AG04450 (cell line): ENCODE results near the gene APOC3. TPM values are rescaled to one million over a fixed set of nuclear protein-coding genes. Genes with fewer than 3 reads are reported as not detected.
A peak's percentile ranks its signal among the peaks of the same experiment; 100 is the strongest.

ENCODE experiments used
- CTCF ChIA-PET: fragments of 300-600, 350-600 bp; formaldehyde crosslinking; extraction: SDS; loops from one replicate; lab custom pipeline; 2022; ENCODE audit warnings: antibody characterized with exemption, inconsistent platforms; lab: Charles Lee
- POLR2A ChIA-PET: fragments of 350-600 bp; formaldehyde crosslinking; extraction: SDS; loops from one replicate; lab custom pipeline; 2021; ENCODE audit warnings: antibody characterized with exemption, inconsistent platforms; lab: Yijun Ruan, JAX
- DNase-seq: peaks from one replicate; pipeline ENCODE4 v3.0.0-alpha.2; 2011; ENCODE audit warnings: low read depth, low spot score
- H3K27ac ChIP-seq: one replicate; pipeline ENCODE4 v1.5.1; 2012; ENCODE audit warnings: low read depth, low read length, control low read depth
- H3K27me3 ChIP-seq: one replicate; pipeline ENCODE4 v1.6.0; 2012; ENCODE audit warnings: low read length; ENCODE audit not compliant: control insufficient read depth, insufficient read depth
- H3K4me3 ChIP-seq: 2 replicates; pipeline ENCODE4 v1.5.1; 2011; ENCODE audit warnings: mild to moderate bottlenecking, low read depth, low read length, control low read depth
- H3K9me3 ChIP-seq: 2 replicates; pipeline ENCODE4 v1.5.1; 2012; ENCODE audit warnings: low read length; ENCODE audit not compliant: control insufficient read depth, insufficient read depth
- polyA minus RNA-seq: library from RNA; depleted of rRNA, polyadenylated mRNA; stranded (reverse); fragments of >200 nt; gene quantifications from 2 replicates; pipeline ENCODE4 v1.2.3, GENCODE V29; 2011; rRNA and poly(A)+ RNA removed
- polyA plus RNA-seq: library from polyadenylated mRNA; depleted of rRNA; stranded (reverse); fragments of >200 nt; gene quantifications from 2 replicates; pipeline ENCODE4 v1.2.3, GENCODE V29; 2011; rRNA removed
- TF ChIP-seq, protein P1 (sequence below): IDR thresholded peaks from 2 replicates; pipeline ENCODE4 v1.5.1; 2011; ENCODE audit warnings: low read depth, low read length, control low read depth, inconsistent platforms

Gene APOC3
- not detected in 2 replicates for polyA plus RNA-seq
- not detected in 2 replicates for polyA minus RNA-seq

DNA sequence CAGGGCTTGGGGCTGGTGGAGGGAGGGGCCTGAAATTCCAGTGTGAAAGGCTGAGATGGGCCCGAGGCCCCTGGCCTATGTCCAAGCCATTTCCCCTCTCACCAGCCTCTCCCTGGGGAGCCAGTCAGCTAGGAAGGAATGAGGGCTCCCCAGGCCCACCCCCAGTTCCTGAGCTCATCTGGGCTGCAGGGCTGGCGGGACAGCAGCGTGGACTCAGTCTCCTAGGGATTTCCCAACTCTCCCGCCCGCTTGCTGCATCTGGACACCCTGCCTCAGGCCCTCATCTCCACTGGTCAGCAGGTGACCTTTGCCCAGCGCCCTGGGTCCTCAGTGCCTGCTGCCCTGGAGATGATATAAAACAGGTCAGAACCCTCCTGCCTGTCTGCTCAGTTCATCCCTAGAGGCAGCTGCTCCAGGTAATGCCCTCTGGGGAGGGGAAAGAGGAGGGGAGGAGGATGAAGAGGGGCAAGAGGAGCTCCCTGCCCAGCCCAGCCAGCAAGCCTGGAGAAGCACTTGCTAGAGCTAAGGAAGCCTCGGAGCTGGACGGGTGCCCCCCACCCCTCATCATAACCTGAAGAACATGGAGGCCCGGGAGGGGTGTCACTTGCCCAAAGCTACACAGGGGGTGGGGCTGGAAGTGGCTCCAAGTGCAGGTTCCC, at the start of gene APOC3:
TSS of gene APOC3 (plus strand) at position 383 of the 659 bp plus-strand sequence. CDS start 676 bp downstream, outside the sequence.
- no peak within 1 kb of the TSS for H3K4me3 ChIP-seq
- H3K27me3 ChIP-seq = peaks cover 2% of the 10 kb centered on the region
- H3K27ac ChIP-seq = no peak within 1 kb of the TSS
- ChIA-PET CTCF (interaction anchor here (0.7 kb wide), 1 partner anchor 38 kb away, joined by 3 read pairs; the partner anchor contains the start of gene APOA5), POLR2A (interaction anchor here (0.6 kb wide), 1 partner anchor 350 kb away, joined by 3 read pairs; no protein-coding TSS in a partner anchor)
- TF ChIP-seq, protein P1, sequence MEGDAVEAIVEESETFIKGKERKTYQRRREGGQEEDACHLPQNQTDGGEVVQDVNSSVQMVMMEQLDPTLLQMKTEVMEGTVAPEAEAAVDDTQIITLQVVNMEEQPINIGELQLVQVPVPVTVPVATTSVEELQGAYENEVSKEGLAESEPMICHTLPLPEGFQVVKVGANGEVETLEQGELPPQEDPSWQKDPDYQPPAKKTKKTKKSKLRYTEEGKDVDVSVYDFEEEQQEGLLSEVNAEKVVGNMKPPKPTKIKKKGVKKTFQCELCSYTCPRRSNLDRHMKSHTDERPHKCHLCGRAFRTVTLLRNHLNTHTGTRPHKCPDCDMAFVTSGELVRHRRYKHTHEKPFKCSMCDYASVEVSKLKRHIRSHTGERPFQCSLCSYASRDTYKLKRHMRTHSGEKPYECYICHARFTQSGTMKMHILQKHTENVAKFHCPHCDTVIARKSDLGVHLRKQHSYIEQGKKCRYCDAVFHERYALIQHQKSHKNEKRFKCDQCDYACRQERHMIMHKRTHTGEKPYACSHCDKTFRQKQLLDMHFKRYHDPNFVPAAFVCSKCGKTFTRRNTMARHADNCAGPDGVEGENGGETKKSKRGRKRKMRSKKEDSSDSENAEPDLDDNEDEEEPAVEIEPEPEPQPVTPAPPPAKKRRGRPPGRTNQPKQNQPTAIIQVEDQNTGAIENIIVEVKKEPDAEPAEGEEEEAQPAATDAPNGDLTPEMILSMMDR = no peak
- no peak for DNase-seq
- H3K9me3 ChIP-seq = no peaks in the 10 kb centered on the region

DNA sequence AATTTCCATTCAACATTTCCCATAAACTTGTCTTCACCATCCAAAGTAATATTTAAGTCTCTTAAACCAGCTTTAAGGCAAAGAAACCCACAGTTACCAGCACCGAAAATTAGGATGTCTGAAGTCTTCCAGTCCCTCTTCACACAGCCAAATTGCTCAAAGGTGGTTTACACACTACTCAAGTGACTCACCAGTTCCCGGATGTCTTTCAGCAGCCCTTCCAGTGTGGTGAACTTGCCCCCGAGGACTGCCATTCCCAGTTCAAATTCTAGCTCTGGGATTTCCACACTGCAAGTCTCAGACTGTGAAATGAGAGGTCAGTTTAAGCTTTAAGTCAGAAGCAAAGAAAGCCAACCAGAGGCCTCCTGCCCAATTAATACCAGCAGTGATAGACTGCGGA, 47.0 kb upstream of the APOC3 start:
- no peak for DNase-seq

DNA sequence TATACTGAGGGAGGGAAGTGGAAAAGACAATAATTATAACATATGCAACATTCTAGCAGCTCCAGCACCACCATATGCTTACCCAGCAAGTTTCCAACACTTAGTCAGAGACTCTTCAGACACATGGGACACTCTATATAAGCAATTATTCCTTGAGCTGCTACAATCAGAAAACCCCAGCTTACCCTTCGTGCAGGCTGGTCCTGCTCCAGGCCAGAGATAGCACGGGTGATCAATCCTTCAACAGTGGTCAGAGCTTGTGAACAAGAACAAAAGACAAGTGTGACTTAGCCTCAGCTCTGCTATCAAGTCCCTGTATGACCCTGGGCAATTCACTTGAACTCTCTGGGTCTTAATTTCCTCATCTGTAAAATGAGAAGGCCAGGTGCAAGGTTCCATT, 43.4 kb upstream of the APOC3 start:
- ChIA-PET CTCF (interaction anchor here (0.8 to 11.0 kb wide), 5 partner anchors 31 to 320 kb away, joined by 3 to 209 read pairs (median 4); no protein-coding TSS in a partner anchor), POLR2A (interaction anchor here (0.6 to 3.3 kb wide), 3 partner anchors 13 to 158 kb away, joined by 3 to 11 read pairs (median 8); partner anchors contain the start of gene BUD13)
- Histone ChIP-seq H3K27ac (no peak overlapping the region), H3K27me3 (no peaks in the 10 kb centered on the region), H3K4me3 (no peak overlapping the region; the same call in 1 of the 2 replicates), H3K9me3 (no peaks in the 10 kb centered on the region)
- TF ChIP-seq, protein P1 = no peak
- DNase-seq = no peak

More for the DNA sequence above, 47.0 kb upstream of the APOC3 start:
- POLR2A ChIA-PET = no interaction called here
- Histone ChIP-seq H3K4me3 (no peak overlapping the region), H3K27me3 (no peaks in the 10 kb centered on the region), H3K9me3 (no peaks in the 10 kb centered on the region), H3K27ac (no peak overlapping the region)
- CTCF ChIA-PET = interaction anchor here (0.8 to 1.5 kb wide), 3 partner anchors 9 to 323 kb away, joined by 3 to 10 read pairs (median 5); partner anchors contain the start of gene APOA5
- TF ChIP-seq, protein P1 = no peak

DNA sequence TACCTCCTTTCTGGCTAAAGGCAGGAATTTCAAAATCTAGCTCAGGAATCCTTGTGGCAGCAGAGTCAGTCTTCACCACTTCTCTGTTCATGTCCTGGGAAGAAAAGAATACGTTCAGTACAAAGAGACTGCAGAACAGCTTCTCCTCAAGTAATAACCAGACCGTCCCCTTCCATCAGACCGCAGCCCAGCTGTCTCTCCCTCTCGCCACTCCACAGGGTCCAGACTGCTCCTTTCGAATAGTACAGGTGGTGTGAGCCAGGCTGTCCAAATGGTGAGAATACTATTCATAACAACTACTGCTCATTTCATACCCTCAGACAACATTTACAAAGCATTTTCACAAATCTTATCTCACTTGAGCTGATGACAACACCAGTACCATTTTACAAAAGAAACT, 42.7 kb upstream of the APOC3 start:
- TF ChIP-seq, protein P1 = no peak
- ChIA-PET POLR2A (interaction anchor here (0.6 to 3.3 kb wide), 3 partner anchors 14 to 158 kb away, joined by 3 to 11 read pairs (median 8); partner anchors contain the start of gene BUD13), CTCF (interaction anchor here (0.5 to 11.0 kb wide), 7 partner anchors 32 to 440 kb away, joined by 3 to 209 read pairs (median 4); no protein-coding TSS in a partner anchor)
- Histone ChIP-seq H3K4me3 (peak overlapping the region; percentile 89), H3K27me3 (no peaks in the 10 kb centered on the region), H3K27ac (no peak overlapping the region), H3K9me3 (no peaks in the 10 kb centered on the region)
- no peak for DNase-seq
